Stomach (tissue), 4 donors: ENCODE data around the gene OXCT1.

Source experiments
- CTCF ChIP-seq, 7 experiments: fragments of 450-650 bp in 4 of 7; fragments of 200-600 bp in 3 of 7; sonication (generic) in 3 of 7; IDR thresholded peaks; one replicate each; pipeline ENCODE4 v1.5.1; 2016 to 2019; ENCODE audit warnings: antibody characterized with exemption in 7 of 7, control low read depth in 2 of 7, mild to moderate bottlenecking in 1 of 7
- EP300 ChIP-seq: sonication (generic); formaldehyde crosslinking; IDR thresholded peaks from one replicate; pipeline ENCODE4 v1.6.1; 2017; ENCODE audit warnings: antibody characterized with exemption
- POLR2A ChIP-seq, 4 donors: fragments of 450-650 bp; IDR thresholded peaks; one replicate each; pipeline ENCODE4 v1.6.1; 2016; ENCODE audit warnings: antibody characterized with exemption in 4 of 4, control low read depth in 2 of 4, mild to moderate bottlenecking in 1 of 4, moderate library complexity in 1 of 4
- POLR2AphosphoS5 ChIP-seq, 3 donors: sonication (generic); formaldehyde crosslinking; IDR thresholded peaks; one replicate each; pipeline ENCODE4 v1.6.1; 2016; ENCODE audit warnings: antibody characterized with exemption in 3 of 3

- TF ChIP-seq CTCF (IDR thresholded peaks at IDR 0.05) (no peak), POLR2A (IDR thresholded peaks at IDR 0.05) (no peak), EP300 (no peak), POLR2AphosphoS5 (IDR thresholded peaks at IDR 0.05) (no peak)
Observed at GRCh38 chr5:41778410-41778809, 91.8 kb downstream of the OXCT1 start.
